Ishikawa (cell line): ENCODE data around the gene LYRM4.

Source experiments
- CREB1 ChIP-seq: IDR thresholded peaks from 2 replicates; pipeline ENCODE4 v1.6.1; 2012; ENCODE audit warnings: low read depth
- EGR1 ChIP-seq: IDR thresholded peaks from 2 replicates; pipeline ENCODE4 v1.6.1; 2012
- EP300 ChIP-seq: IDR thresholded peaks from 2 replicates; pipeline ENCODE4 v1.6.1; 2012; ENCODE audit warnings: borderline replicate concordance
- FOXM1 ChIP-seq: IDR thresholded peaks from 2 replicates; pipeline ENCODE4 v1.6.1; 2012; ENCODE audit warnings: low read depth, borderline replicate concordance
- NFIC ChIP-seq: IDR thresholded peaks from 2 replicates; pipeline ENCODE4 v1.6.1; 2012
- TF ChIP-seq, protein P1 (sequence below): IDR thresholded peaks from 2 replicates; pipeline ENCODE4 v1.6.1; 2012; ENCODE audit warnings: low read depth, mild to moderate bottlenecking

DNA sequence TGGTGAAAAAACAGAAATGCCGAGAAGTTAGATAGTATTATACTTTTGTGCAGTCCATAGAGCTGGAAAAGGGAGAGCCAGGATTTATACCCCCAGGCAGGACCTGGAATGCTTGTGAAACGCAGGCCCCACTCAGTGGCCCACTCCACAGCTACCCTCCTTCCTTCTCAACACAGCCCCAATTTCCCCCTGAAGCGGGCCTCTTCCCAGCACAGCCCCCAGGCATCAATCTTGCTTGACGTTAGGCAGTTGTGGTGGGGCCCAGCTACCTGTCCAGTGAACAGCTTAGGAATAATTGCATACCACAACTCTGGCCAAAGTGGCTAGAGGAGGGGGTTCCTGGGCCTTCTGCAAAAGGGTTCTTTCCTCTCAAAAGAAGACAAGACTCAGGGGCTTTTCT is 114.4 kb downstream of the LYRM4 start:
- no peak for TF ChIP-seq EP300
- no peak for TF ChIP-seq FOXM1
- TF ChIP-seq EGR1 = no peak
- TF ChIP-seq CREB1 = no peak
- TF ChIP-seq NFIC = no peak
- TF ChIP-seq, protein P1, sequence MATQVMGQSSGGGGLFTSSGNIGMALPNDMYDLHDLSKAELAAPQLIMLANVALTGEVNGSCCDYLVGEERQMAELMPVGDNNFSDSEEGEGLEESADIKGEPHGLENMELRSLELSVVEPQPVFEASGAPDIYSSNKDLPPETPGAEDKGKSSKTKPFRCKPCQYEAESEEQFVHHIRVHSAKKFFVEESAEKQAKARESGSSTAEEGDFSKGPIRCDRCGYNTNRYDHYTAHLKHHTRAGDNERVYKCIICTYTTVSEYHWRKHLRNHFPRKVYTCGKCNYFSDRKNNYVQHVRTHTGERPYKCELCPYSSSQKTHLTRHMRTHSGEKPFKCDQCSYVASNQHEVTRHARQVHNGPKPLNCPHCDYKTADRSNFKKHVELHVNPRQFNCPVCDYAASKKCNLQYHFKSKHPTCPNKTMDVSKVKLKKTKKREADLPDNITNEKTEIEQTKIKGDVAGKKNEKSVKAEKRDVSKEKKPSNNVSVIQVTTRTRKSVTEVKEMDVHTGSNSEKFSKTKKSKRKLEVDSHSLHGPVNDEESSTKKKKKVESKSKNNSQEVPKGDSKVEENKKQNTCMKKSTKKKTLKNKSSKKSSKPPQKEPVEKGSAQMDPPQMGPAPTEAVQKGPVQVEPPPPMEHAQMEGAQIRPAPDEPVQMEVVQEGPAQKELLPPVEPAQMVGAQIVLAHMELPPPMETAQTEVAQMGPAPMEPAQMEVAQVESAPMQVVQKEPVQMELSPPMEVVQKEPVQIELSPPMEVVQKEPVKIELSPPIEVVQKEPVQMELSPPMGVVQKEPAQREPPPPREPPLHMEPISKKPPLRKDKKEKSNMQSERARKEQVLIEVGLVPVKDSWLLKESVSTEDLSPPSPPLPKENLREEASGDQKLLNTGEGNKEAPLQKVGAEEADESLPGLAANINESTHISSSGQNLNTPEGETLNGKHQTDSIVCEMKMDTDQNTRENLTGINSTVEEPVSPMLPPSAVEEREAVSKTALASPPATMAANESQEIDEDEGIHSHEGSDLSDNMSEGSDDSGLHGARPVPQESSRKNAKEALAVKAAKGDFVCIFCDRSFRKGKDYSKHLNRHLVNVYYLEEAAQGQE = no peak
